Gastrocnemius medialis (tissue), 4 donors: ENCODE measurements around the gene PALLD.

ENCODE experiments used
- POLR2A ChIP-seq, 2 donors: fragments of 450-650 bp; IDR thresholded peaks; one replicate each; pipeline ENCODE4 v1.6.1; 2017; ENCODE audit warnings: antibody characterized with exemption in 2 of 2, mild to moderate bottlenecking in 2 of 2, moderate library complexity in 2 of 2
- TF ChIP-seq, protein P1 (sequence below), 5 experiments: fragments of 450-650 bp in 3 of 5; fragments of 200-600 bp in 2 of 5; sonication (generic) in 2 of 5; IDR thresholded peaks in 4 of 5; conservative IDR thresholded peaks in 1 of 5; 1 replicate in 4 of 5; 2 replicates in 1 of 5; pipeline ENCODE4 v1.5.1; 2016 to 2019; ENCODE audit warnings: antibody characterized with exemption in 5 of 5, mild to moderate bottlenecking in 3 of 5, moderate library complexity in 3 of 5

DNA sequence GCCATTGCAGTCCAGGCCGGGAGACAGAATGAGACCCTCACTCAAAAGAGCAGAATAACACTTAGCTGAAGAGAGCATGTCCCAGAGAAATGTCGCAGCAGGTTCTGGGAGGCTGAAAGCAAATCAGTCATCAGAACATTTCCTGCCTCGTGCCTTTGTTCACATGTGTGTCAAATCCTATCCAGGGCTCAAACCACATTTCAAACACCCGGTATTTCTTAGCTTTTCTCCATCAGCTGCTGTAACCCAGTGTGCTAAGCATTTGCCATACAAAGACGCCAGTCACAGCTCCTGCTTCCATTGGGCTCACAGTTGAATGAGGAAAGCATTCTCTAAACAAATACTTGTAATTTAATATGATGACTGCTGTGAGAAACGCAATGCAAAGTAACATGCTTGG is 6.0 kb downstream of the PALLD start:
- TF ChIP-seq, protein P1, sequence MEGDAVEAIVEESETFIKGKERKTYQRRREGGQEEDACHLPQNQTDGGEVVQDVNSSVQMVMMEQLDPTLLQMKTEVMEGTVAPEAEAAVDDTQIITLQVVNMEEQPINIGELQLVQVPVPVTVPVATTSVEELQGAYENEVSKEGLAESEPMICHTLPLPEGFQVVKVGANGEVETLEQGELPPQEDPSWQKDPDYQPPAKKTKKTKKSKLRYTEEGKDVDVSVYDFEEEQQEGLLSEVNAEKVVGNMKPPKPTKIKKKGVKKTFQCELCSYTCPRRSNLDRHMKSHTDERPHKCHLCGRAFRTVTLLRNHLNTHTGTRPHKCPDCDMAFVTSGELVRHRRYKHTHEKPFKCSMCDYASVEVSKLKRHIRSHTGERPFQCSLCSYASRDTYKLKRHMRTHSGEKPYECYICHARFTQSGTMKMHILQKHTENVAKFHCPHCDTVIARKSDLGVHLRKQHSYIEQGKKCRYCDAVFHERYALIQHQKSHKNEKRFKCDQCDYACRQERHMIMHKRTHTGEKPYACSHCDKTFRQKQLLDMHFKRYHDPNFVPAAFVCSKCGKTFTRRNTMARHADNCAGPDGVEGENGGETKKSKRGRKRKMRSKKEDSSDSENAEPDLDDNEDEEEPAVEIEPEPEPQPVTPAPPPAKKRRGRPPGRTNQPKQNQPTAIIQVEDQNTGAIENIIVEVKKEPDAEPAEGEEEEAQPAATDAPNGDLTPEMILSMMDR (IDR thresholded peaks at IDR 0.05 in 4 of 5, conservative IDR thresholded peaks at IDR 0.05 in 1 of 5), result no peak
- TF ChIP-seq POLR2A (IDR thresholded peaks at IDR 0.05), result no peak
